Fibroblast of upper back skin (primary cell): ENCODE measurements around the gene ANKS1A.
"Not testable (repeated sequence)": the region's sequence is repeated elsewhere in the genome, so short reads cannot be mapped to it uniquely, and the experiment has no call there.

Experiments used
- DNase-seq: peaks from one replicate; pipeline ENCODE4 v3.0.0-alpha.2; 2013

Gene ANKS1A

DNA sequence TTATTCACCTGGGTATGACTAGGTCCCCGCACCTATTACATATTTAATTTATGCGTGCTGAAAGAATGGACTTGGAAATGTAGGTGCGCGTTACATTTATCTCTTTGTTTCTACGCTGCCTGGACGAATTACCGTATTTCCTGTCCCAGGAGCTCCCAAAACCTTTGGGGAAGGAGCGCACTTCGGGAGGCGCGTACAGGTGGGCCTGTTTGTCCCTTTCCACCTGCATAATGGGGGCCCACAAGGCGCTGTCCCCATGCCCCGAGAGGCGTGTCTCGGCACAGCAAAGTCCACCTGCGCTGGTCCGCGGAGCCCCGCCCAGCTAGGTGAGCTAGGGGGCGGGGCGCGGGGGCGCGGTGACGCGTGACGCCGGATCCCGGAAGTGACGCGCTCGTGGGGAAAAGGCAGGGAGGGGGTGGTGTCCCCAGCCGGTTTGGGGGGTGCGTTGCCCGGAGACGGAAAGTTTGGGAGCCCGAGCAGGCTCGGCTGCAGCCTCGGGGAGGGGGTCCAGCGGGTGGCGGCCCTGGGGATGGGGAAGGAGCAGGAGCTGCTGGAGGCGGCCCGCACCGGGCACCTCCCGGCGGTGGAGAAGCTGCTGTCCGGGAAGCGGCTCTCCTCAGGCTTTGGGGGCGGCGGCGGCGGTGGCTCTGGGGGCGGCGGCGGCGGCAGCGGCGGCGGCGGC lies at the start of gene ANKS1A:
Gene ANKS1A (plus strand): TSS at position 382 of the 682 bp plus-strand sequence. CDS start 148 bp downstream, at position 530.
- DNase-seq = peak; percentile 43

GRCh38 chr6:34839666-34840352 lies 49.2 kb upstream of the ANKS1A start:
- DNase-seq = peak; percentile 10

DNA sequence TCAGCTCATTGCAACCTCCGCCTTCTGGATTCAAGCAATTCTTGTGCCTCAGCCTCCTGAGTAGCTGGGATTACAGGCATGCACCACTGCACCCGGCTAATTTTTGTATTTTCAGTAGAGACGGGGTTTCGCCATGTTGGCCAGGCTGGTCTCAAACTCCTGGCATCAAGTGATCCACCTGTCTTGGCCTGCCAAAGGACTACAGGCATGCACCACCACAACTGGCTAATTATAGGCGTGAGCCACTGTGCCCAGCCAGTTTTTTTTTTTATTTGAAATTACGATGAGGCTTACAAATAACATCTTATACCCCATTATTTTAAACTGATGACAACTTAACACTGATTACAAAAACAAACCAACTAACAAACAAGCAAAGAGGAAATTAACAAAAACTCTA lies 40.0 kb upstream of the ANKS1A start:
- DNase-seq = not testable (repeated sequence)

GRCh38 chr6:34851361-34851760 lies 37.7 kb upstream of the ANKS1A start:
- no peak for DNase-seq

DNA sequence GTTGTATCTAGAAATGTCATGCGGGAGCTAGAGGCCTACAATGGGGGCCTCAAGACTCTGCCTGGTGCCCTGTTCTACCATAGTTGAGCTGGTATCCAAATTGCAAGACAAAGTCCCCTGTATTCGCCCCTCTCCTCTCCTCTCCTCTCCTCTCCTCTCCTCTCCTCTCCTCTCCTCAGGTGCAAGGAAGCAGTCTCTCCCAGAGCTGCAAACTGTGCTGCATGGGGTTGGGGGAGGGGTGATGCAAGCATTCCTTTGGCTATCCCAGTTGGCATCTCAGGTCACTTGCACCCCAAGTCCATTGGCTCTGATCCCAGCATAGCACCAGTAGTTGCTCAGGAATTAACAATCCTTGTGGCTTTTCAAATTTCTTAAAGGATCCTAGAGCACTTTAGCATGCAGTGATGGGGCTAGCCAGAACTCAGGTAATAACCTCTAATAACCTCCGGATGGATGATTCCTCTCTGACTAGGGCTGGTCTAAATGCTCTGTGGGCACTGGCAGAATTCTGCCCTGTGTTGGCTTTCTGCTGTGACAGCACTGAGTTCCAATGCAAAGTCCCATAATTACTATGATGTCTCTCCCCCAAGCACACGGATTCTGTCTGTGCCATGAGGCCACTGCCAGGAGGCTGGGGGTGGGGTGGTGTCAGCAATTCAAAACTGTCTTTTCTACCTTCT lies 36.5 kb upstream of the ANKS1A start:
- DNase-seq = peak; percentile 21

DNA sequence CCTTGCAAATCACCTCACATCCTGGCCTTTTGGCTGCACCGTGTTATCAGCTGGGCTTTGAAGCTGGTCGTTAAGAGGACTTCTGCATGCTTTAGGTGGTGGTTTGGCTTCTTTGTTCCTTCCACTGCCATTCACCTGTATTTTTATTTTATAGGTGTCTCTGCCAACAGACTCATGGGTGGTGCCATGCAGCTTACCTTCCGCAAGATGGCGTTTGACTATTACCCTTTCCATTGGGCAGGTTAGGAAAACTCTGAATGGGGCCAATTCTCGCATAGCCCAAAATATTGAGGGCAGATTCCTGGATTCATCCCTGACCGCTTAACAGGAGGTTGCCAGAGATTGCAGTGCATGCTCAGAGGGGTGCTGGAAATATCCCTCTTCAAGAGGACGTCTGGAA lies 33.6 kb upstream of the ANKS1A start:
- DNase-seq = no peak

- DNase-seq = no peak
These were observed 30.4 kb upstream of the ANKS1A start for GRCh38 chr6:34858681-34859080.

GRCh38 chr6:34859951-34860350 lies 29.1 kb upstream of the ANKS1A start:
- DNase-seq = no peak

- no peak for DNase-seq
These were observed 28.3 kb upstream of the ANKS1A start for GRCh38 chr6:34860776-34861175.

GRCh38 chr6:34864007-34864406 lies 25.0 kb upstream of the ANKS1A start:
- no peak for DNase-seq

- no peak for DNase-seq
These were observed 23.9 kb upstream of the ANKS1A start for GRCh38 chr6:34865107-34865506.

DNA sequence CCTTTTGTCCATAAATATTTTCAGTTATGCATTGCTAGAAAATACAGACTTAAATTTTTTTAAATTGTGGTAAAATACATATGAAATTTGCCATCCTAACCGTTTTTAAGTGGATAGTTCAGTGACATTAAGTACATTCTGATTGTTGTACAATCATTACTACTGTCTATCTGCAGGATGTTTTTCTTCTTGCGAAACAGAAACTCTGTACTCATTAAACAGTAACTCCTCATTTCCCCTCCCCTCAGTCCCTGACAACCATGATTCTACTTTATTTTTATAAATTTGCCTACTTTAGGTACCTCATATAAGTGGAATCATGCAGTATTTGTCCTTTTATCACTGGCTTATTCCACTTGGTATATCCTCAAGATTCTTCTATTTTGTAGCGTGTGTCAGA lies 22.5 kb upstream of the ANKS1A start:
- no peak for DNase-seq

DNA sequence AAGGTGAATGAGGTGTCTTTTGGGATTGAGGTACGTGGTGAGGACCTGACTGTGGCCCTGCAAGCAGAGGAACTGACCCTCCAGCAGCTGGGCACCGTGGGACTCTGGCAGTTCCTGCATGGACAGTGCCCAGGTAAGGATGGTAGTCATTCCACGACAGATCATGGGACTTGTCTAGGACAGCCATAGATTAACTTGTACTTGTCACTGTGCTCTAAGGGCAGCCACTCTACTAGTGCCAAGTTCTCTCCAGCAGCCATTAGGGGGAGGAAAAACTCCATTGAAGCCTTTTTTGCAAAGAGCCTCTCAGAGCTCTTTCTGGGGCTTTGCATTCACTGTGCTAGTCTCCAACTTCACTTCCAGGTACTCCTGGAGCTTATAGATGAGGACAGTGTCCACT lies 21.6 kb upstream of the ANKS1A start:
- DNase-seq = no peak

DNA sequence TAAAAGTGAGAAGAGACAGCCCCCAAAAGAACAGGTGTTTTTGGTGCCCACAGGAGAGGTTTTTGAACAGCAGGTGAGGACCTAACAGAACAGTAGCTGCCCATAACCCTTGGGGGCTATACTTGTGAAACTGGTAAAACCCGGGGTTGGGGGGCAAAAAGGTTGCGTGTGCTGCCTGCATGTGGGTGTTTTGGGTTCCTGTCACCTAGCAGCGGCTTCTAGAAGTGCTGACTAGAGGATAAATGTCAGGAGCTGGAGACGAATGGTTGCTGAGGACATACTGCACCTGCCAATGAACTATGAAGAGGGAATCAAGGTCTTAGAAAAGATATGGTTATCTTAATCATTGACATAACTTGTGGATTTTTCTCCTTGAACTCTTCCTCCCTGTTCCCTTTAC lies 17.2 kb upstream of the ANKS1A start:
- DNase-seq = no peak

GRCh38 chr6:34872332-34872731 lies 16.7 kb upstream of the ANKS1A start:
- no peak for DNase-seq

DNA sequence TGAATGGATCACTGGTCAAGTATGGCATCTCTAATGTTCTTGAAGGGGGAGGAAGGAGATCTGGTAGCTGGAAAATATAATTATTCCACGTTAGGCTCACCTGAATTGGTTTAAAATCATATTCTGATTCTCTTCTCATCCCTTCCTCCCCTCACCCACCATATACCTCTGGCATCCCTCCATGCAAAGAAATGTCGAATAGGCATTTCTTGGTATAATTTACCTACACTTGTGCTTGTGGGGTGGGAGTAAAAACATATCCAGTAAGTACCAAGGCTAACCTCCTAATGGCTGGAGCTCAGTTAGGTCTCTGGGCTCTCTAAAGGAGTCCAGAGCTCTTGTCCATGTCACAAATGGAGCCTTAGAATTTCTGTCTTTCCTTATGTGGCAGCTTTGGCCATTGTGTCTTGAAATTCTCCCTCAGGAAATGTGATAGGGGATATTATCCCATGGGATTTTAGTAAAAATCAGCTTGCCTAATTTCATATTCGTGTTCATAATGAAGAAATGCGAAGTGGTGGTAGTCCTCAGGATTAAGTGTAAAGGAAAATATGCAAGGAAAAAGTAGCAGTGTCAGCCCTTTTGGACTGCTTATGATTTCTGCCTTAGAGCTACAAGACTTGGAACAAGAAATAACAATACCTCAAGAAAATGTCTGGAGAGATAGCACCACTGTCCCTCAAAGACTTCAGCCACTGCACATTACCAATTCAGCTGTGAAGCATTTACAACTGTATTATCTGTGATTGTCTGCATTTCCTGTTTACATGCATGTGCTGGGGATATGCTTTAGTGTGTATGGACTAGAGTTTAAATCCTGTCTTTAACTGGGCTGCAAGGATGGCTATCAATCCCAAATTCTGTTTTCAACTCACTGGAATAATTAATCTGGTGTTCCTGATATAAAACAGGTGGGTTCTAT lies 13.5 kb upstream of the ANKS1A start:
- DNase-seq = no peak

GRCh38 chr6:34876472-34876871 lies 12.6 kb upstream of the ANKS1A start:
- DNase-seq = no peak

GRCh38 chr6:34877259-34877658 lies 11.8 kb upstream of the ANKS1A start:
- no peak for DNase-seq

DNA sequence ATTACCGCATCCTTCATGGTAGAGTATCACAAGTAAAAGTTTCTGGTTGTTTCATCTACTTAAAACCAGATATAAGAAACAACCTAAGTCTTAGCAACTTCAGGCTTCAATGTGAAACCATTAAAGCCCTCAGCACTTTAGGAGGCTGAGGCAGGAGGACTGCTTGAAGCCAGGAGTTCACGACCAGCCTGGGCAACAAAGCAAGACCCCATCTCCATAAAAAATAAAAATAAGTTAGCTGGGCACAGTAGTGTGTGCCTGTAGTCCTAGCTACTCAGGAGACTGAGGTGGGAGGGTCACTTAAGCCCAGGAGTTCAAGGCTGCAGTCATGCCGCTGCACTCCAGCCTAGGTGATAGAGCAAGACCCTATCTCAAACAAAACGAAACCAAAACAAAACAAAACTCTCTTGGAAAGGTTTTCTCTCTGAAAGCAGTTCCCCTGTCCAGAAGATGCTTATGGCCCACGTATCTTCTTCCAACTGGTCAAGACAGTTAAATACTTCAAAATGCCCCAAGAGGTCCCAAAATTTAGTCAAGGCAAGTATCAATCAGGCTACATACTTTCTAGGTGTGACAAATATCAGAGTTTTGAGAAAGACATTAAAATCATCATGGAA lies 11.1 kb upstream of the ANKS1A start:
- DNase-seq = no peak

- not testable (repeated sequence) for DNase-seq
These were observed 5.0 kb upstream of the ANKS1A start for GRCh38 chr6:34884073-34884472.

DNA sequence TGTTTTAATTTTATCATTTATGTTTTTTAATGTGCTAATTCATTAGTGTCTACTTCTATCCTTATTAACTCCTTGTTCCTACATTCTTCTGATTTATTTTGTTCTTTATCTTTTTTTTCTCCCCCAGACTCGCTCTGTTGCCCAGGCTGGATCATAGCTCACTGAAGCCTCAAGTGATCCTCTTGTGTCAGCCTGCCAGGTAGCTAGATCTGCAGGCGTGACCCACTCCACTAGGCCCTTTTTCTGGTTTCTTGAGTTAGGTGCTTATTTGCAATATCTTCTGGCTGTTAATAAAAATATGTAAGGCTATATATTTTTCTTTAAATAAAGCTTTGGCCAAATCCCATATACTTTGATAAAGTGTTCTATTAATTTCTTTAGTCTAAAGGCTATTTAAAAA lies 4.1 kb upstream of the ANKS1A start:
- DNase-seq = no peak

GRCh38 chr6:34885837-34886236 lies 3.2 kb upstream of the ANKS1A start:
- DNase-seq = not testable (repeated sequence)
